ENCODE results near the gene ANKRD24.

DNA sequence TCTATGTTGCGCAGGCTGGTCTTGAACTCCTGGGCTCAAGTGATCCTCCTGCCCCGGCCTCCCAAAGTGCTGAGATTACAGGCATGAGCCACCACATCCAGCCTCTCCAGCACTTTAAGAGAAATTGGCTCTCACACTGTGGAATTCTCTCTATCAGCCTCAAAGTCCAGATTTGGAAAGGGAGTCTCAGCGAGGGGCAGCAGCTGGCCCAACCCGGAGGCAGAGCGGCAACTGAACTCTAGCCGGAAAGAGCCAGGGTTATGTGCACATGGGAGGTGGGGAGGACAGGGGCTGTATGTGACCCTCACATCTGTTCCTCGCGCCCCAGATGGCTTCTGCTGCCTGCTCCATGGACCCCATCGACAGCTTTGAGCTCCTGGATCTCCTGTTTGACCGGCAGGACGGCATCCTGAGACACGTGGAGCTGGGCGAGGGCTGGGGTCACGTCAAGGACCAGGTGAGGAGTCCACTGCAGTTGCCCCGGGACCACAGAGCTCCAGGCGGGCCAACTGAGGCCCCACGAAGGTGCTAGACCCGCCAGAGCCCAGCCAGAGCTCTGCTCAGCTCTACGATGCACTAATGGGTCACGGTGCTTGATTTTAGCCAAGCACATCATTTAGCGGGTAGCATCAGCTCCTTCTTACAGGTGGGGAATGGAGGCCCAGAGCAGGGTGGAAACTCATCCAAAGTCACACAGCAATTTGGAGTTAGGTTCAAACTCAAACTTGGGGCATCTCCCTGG lies 27.7 kb upstream of the ANKRD24 start:
- TF ChIP-seq, protein P1, sequence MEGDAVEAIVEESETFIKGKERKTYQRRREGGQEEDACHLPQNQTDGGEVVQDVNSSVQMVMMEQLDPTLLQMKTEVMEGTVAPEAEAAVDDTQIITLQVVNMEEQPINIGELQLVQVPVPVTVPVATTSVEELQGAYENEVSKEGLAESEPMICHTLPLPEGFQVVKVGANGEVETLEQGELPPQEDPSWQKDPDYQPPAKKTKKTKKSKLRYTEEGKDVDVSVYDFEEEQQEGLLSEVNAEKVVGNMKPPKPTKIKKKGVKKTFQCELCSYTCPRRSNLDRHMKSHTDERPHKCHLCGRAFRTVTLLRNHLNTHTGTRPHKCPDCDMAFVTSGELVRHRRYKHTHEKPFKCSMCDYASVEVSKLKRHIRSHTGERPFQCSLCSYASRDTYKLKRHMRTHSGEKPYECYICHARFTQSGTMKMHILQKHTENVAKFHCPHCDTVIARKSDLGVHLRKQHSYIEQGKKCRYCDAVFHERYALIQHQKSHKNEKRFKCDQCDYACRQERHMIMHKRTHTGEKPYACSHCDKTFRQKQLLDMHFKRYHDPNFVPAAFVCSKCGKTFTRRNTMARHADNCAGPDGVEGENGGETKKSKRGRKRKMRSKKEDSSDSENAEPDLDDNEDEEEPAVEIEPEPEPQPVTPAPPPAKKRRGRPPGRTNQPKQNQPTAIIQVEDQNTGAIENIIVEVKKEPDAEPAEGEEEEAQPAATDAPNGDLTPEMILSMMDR (IDR thresholded peaks at IDR 0.05; ENCODE audit: borderline replicate concordance, extremely low read depth, low read length, poor library complexity, severe bottlenecking): no peak
- no peak for TF ChIP-seq EZH2 (IDR thresholded peaks at IDR 0.05; ENCODE audit: borderline replicate concordance, low read depth, low read length, severe bottlenecking)
